ENCODE data around the gene CDK5RAP1. TPM values are rescaled to one million over a fixed set of nuclear protein-coding genes. Genes with fewer than 3 reads are reported as not detected.

CDK5RAP1 gene
- total and polyA plus RNA-seq, 2 of the 4 experiments (the other 2 are of a cell fraction), result 23.9 to 28.1 TPM

- Histone ChIP-seq H2BK120ac (ENCODE audit: low read depth, low read length) (no peak overlapping the region), H3K56ac (ENCODE audit: extremely low read depth, insufficient read depth, low read length) (no peak overlapping the region), H4K8ac (ENCODE audit: low read depth in 2 of 2, low read length in 2 of 2) (no peak overlapping the region), H3K4me3 (ENCODE audit: insufficient read depth, low read depth, low read length) (no peak overlapping the region), H3K4ac (ENCODE audit: low read depth, low read length) (no peak overlapping the region), H3K9ac (ENCODE audit: low read depth, low read length) (no peak overlapping the region), H3K14ac (replicated peaks; ENCODE audit: low read depth, low read length) (no peak overlapping the region), H3K9me1 (ENCODE audit: insufficient read depth, low read length) (no peaks in the 10 kb centered on the region), H2BK5ac (ENCODE audit: low read depth, low read length, poor library complexity, severe bottlenecking) (no peak overlapping the region), H3K4me1 (ENCODE audit: control insufficient read depth, insufficient read depth, low read length) (no peaks in the 10 kb centered on the region), H2AFZ (replicated peaks; ENCODE audit: low read length, poor library complexity) (no peak overlapping the region), H2AK5ac (ENCODE audit: low read depth, low read length) (no peak overlapping the region), H3K27me3 (ENCODE audit: control insufficient read depth, insufficient read depth, low read length) (peaks cover 38% of the 10 kb centered on the region), H3K79me1 (ENCODE audit: low read depth in 1 of 2, low read length in 2 of 2) (no peaks in the 10 kb centered on the region), H2AK9ac (replicated peaks; ENCODE audit: low read depth, low read length, poor library complexity) (no peak overlapping the region), H4K20me1 (ENCODE audit: insufficient read depth, low read length) (no peaks in the 10 kb centered on the region), H3K9me3 (ENCODE audit: control insufficient read depth, insufficient read depth, low read length) (no peaks in the 10 kb centered on the region), H3K36me3 (ENCODE audit: control insufficient read depth, insufficient read depth, low read length) (no peaks in the 10 kb centered on the region), H4K91ac (ENCODE audit: insufficient read depth, low read depth, low read length) (no peak overlapping the region), H3K27ac (ENCODE audit: insufficient read depth, low read length) (no peak overlapping the region), H2BK20ac (ENCODE audit: low read depth, low read length) (no peak overlapping the region), H4K5ac (ENCODE audit: low read depth, low read length) (no peak overlapping the region), H3K18ac (ENCODE audit: low read depth, low read length) (no peak overlapping the region), H2BK15ac (ENCODE audit: low read depth, low read length) (no peak overlapping the region), H3K4me2 (ENCODE audit: low read depth, low read length) (no peak overlapping the region), H3K23ac (ENCODE audit: low read depth, low read length) (no peak overlapping the region)
- POLR2A ChIA-PET (ENCODE audit: unreplicated experiment), result no interaction called here
- no CpG with 5 or more reads among the region's 3 CpGs for WGBS, 2 experiments (ENCODE audit: extremely low coverage in 2 of 2, insufficient read length in 1 of 2)
- ATAC-seq (ENCODE audit: low read depth) (no peak), DNase-seq (no peak)
- no TSS peak for BruUV-seq (replicated peaks)
- intact Hi-C loops (cut with micrococcal nuclease) (no loop called here), dilution Hi-C loops (cut with HindIII; ENCODE audit: low sequenced_read_pairs, unreplicated experiment) (no loop called here), in situ Hi-C loops (cut with MboI; ENCODE audit: low sequenced_read_pairs) (no loop called here)
- CTCF ChIA-PET, result no interaction called here
- TF ChIP-seq SMC3 (IDR thresholded peaks at IDR 0.05; ENCODE audit: low read depth, low read length) (no peak), CEBPB (IDR thresholded peaks at IDR 0.05; ENCODE audit: low read depth, low read length) (no peak), BHLHE40 (IDR thresholded peaks at IDR 0.05; ENCODE audit: low read depth, low read length) (no peak), RCOR1 (IDR thresholded peaks at IDR 0.05; ENCODE audit: insufficient replicate concordance, low read length) (no peak), RFX5 (IDR thresholded peaks at IDR 0.05; ENCODE audit: low read depth, low read length) (no peak), RAD21 (IDR thresholded peaks at IDR 0.05; ENCODE audit: low read length) (no peak), NFE2L2 (IDR thresholded peaks at IDR 0.05; ENCODE audit: low read depth, low read length) (no peak), CTCF (conservative IDR thresholded peaks at IDR 0.05; ENCODE audit: low read depth, low read length) (no peak)
Measured at GRCh38 chr20:33316958-33317357, 84.4 kb downstream of the CDK5RAP1 start.

All from IMR-90 (cell line).